ACC112 (cell line): ENCODE results near the gene CGREF1.

Experiments used
- H2AFZ ChIP-seq: fragments of 200-600 bp; sonication (generic); one replicate; pipeline ENCODE4 v1.6.0; 2017; ENCODE audit warnings: antibody characterized with exemption, low read length; ENCODE audit not compliant: unreplicated experiment
- H3K27ac ChIP-seq: fragments of 200-600 bp; sonication (generic); 2 replicates; pipeline ENCODE4 v1.5.1; 2014; ENCODE audit warnings: low read depth, mild to moderate bottlenecking, antibody characterized with exemption, low read length, moderate library complexity
- H3K27me3 ChIP-seq: fragments of 200-600 bp; sonication (generic); 2 replicates; pipeline ENCODE4 v1.6.1; 2014; ENCODE audit warnings: mild to moderate bottlenecking, antibody characterized with exemption, low read length, moderate library complexity, mixed read lengths; ENCODE audit not compliant: insufficient read depth
- H3K36me3 ChIP-seq: fragments of 200-600 bp; sonication (generic); 2 replicates; pipeline ENCODE4 v1.6.1; 2016; ENCODE audit warnings: mild to moderate bottlenecking, antibody characterized with exemption, low read length, moderate library complexity, mixed read lengths; ENCODE audit not compliant: insufficient read depth
- H3K4me1 ChIP-seq: fragments of 200-600 bp; sonication (generic); one replicate; pipeline ENCODE4 v1.6.1; 2016; ENCODE audit warnings: low read length, mixed read lengths; ENCODE audit not compliant: insufficient read depth, unreplicated experiment, control insufficient read depth
- H3K4me3 ChIP-seq: fragments of 200-600 bp; sonication (generic); 2 replicates; pipeline ENCODE4 v1.5.1; 2014; ENCODE audit warnings: mild to moderate bottlenecking, low read depth, low read length
- H3K79me2 ChIP-seq: fragments of 200-600 bp; sonication (generic); one replicate; pipeline ENCODE4 v1.6.0; 2016; ENCODE audit warnings: low read length; ENCODE audit not compliant: control insufficient read depth, unreplicated experiment, insufficient read depth

The CGREF1 gene

GRCh38 chr2:27054721-27055120 is 64.2 kb downstream of the CGREF1 start:
- Histone ChIP-seq H3K36me3 (no peaks in the 10 kb centered on the region), H3K79me2 (no peaks in the 10 kb centered on the region), H3K4me1 (peaks cover 6% of the 10 kb centered on the region), H3K27ac (no peak overlapping the region), H3K4me3 (no peak overlapping the region), H2AFZ (no peak overlapping the region), H3K27me3 (no peaks in the 10 kb centered on the region)

- Histone ChIP-seq H3K4me1 (peaks cover 10% of the 10 kb centered on the region), H3K27me3 (no peaks in the 10 kb centered on the region), H3K27ac (no peak overlapping the region), H3K4me3 (no peak overlapping the region), H2AFZ (no peak overlapping the region), H3K36me3 (no peaks in the 10 kb centered on the region), H3K79me2 (no peaks in the 10 kb centered on the region)
Observed at GRCh38 chr2:27053776-27054175, 65.2 kb downstream of the CGREF1 start.

DNA sequence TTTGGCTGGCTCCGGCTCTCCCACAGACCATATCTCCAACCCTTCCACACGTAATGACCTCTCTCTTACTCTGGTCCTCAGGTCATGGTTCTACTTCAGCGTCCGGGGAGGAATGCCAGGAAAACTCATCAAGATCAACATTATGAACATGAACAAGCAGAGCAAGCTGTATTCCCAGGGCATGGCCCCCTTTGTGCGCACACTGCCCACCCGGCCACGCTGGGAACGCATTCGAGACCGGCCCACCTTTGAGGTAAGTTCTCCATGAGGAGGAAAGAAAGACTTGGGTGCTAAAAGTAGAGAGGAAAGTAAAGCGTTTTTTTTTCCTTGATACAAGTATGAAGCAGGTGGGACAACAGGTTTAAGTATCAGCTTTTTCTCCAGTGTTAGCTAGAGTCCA is 65.6 kb downstream of the CGREF1 start:
- Histone ChIP-seq H3K79me2 (no peaks in the 10 kb centered on the region), H3K4me1 (peaks cover 10% of the 10 kb centered on the region), H3K4me3 (no peak overlapping the region), H3K27ac (no peak overlapping the region), H3K36me3 (no peaks in the 10 kb centered on the region), H3K27me3 (no peaks in the 10 kb centered on the region), H2AFZ (no peak overlapping the region)

GRCh38 chr2:27051902-27052645 is 66.9 kb downstream of the CGREF1 start:
- H3K27me3 ChIP-seq: no peaks in the 10 kb centered on the region
- peak overlapping the region; percentile 46 for H2AFZ ChIP-seq
- H3K4me3 ChIP-seq: peak overlapping the region; percentile 86
- H3K36me3 ChIP-seq: no peaks in the 10 kb centered on the region
- H3K27ac ChIP-seq: no peak overlapping the region
- H3K79me2 ChIP-seq: no peaks in the 10 kb centered on the region
- H3K4me1 ChIP-seq: peaks cover 10% of the 10 kb centered on the region

GRCh38 chr2:27050996-27051901 is 67.7 kb downstream of the CGREF1 start, which contains the start of gene AGBL5:
TSS of gene AGBL5 (plus strand) at chr2:27051668. CDS start at chr2:27052959, 1,291 bp downstream.
- Histone ChIP-seq H3K4me3 (peak within 1 kb of the TSS; percentile 86), H3K27ac (peak within 1 kb of the TSS; percentile 75), H3K79me2 (no peaks in the 10 kb centered on the region), H3K27me3 (no peaks in the 10 kb centered on the region), H3K36me3 (no peaks in the 10 kb centered on the region), H2AFZ (peak within 1 kb of the TSS; percentile 46), H3K4me1 (peaks cover 10% of the 10 kb centered on the region)
